Aorta (tissue), 5 donors: ENCODE measurements around the gene NLRC5. TPM values are rescaled to one million over a fixed set of nuclear protein-coding genes. Genes with fewer than 3 reads are reported as not detected.

ENCODE experiments used
- ATAC-seq: fragments of 200-7000 bp; cut with Tn5 transposase; one replicate; pipeline ENCODE4 v1.9.1; 2022; ENCODE audit warnings: moderate library complexity; ENCODE audit not compliant: low FRiP score
- DNase-seq, 2 donors: peaks; one replicate each; pipeline ENCODE4 v3.0.0-alpha.2; 2020
- H3K27ac ChIP-seq, 2 donors: one replicate each; pipeline ENCODE4 v1.5.1; 2013; ENCODE audit warnings: low read length in 2 of 2, mild to moderate bottlenecking in 2 of 2, moderate library complexity in 2 of 2, control low read depth in 1 of 2, inconsistent platforms in 1 of 2, low read depth in 1 of 2
- H3K27me3 ChIP-seq, 2 donors: one replicate each; pipeline ENCODE4 v1.6.1; 2013; ENCODE audit warnings: control low read depth in 1 of 2, low read length in 1 of 2, mild to moderate bottlenecking in 1 of 2, moderate library complexity in 1 of 2; ENCODE audit not compliant: insufficient read depth in 2 of 2, control insufficient read depth in 1 of 2
- H3K36me3 ChIP-seq, 2 donors: one replicate each; pipeline ENCODE4 v1.6.1; 2013; ENCODE audit warnings: control low read depth in 1 of 2, low read length in 1 of 2, mild to moderate bottlenecking in 1 of 2; ENCODE audit not compliant: insufficient read depth in 2 of 2, control insufficient read depth in 1 of 2
- H3K4me1 ChIP-seq, 2 donors: one replicate each; pipeline ENCODE4 v1.6.1; 2013; ENCODE audit warnings: low read length in 2 of 2, control low read depth in 1 of 2, mild to moderate bottlenecking in 1 of 2, moderate library complexity in 1 of 2; ENCODE audit not compliant: insufficient read depth in 2 of 2, control insufficient read depth in 1 of 2
- H3K4me3 ChIP-seq, 2 donors: one replicate each; pipeline ENCODE4 v1.5.1; 2013; ENCODE audit warnings: low read length in 2 of 2, control low read depth in 1 of 2, mild to moderate bottlenecking in 1 of 2
- H3K9me3 ChIP-seq: one replicate; pipeline ENCODE4 v1.6.1; 2013; ENCODE audit warnings: mild to moderate bottlenecking, low read length; ENCODE audit not compliant: control insufficient read depth
- WGBS, 2 donors: extraction: QIAGEN DNeasy Blood & Tissue Kit; methylation state at CpG; one replicate each; pipeline ENCODE4 v1.1.7; 2013; 5-methylcytosine and 5-hydroxymethylcytosine counted together
- intact Hi-C, 2 donors: fragments of 100-400 bp; cut with DNase I; formaldehyde crosslinking; loops; one replicate each; pipeline versions ENCODE4 v1.14.2 to v1.15.0; 2022
- polyA plus RNA-seq, 2 donors: library from polyadenylated mRNA; stranded (reverse); fragments of 200-250 nt; gene quantifications; one replicate each; pipeline ENCODE4 v1.2.3, GENCODE V29; 2013
- total RNA-seq, 2 donors: library from RNA; stranded (reverse); fragmentation: NEBNext Ultra II Directional; extraction: Animal tissue kit (Norgen Biotek cat#: 25700); gene quantifications; one replicate each; pipeline ENCODE4 v1.2.1, GENCODE V29; 2021
- donor health status: healthy with polysubstance abuse.
- donor health status: Bipolar disorder and iron deficiency.
- donor health status: DM: no; HTN: no; CAD: no.
- donor health status: DM: no; HTN: no; CAD: no.
- donor health status: DM: yes; HTN: yes; CAD: no.

The NLRC5 gene
- total and polyA plus RNA-seq, 4 donors, result 4.9 to 82.9 (median 35.9) TPM

DNA sequence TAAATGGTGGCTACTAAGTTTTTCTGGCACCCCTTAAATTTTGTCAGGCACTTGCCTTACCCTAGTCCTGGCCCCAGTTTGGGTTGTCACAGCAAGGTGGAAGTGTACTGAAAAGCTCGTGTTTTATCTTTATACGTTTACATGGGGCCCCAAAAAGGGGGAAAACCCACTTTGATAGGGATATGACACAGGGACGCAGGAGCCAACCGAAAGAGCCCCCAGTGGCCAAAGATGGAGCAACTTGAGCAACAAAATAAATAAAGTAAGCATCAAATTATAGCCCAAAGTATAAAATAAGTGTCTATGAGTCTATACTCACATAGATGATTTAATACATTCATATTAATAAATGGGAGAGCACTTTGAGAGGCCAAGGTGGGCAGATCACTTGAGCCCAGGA is 32.6 kb upstream of the NLRC5 start:
- Histone ChIP-seq H3K4me1 (no peaks in the 10 kb centered on the region), H3K27me3 (no peaks in the 10 kb centered on the region), H3K9me3 (no peaks in the 10 kb centered on the region), H3K27ac (no peak overlapping the region), H3K36me3 (no peaks in the 10 kb centered on the region), H3K4me3 (no peak overlapping the region)
- peak in 1 of 2 donors; percentile 6 for DNase-seq
- intact Hi-C loops, result no loop called here
- no peak for ATAC-seq
- 61 to 67% methylated on average over 4 of the region's 4 CpGs for WGBS, 2 donors

DNA sequence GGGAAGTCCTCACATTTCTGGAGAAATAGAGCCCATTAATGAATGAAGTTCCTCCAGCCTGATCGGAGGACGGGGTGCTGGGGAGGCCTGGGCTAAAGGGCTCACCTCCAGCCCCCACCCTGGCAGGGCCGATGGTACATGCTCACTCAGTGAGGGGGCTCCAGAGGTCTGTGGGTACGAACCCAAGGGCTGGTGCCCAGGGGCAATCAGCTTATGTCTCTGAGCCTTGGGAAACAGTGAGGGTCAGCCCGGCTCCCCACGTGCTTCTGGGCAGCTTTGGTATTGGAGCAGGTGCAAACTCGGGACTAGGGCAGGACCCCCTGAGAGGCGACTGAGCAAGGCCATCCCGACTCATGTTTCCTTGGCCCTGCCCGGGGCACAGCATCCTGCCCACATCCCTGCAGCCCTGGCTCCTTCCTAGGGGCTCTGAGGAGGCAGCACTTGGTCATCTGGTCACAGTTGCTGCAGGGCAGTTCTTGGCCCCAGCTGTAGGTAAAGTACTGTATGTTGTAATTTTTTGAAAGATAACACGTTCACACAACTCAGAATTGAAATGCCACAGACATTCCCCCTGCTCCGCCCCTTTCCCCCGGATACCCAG is 28.6 kb upstream of the NLRC5 start:
- DNase-seq (peak; percentile 41 to 66), ATAC-seq (no peak)
- Histone ChIP-seq H3K4me3 (no peak overlapping the region), H3K4me1 (no peaks in the 10 kb centered on the region), H3K9me3 (no peaks in the 10 kb centered on the region), H3K27me3 (no peaks in the 10 kb centered on the region), H3K36me3 (no peaks in the 10 kb centered on the region), H3K27ac (no peak overlapping the region)
- intact Hi-C loops, result loop anchor here (10.0 kb wide), 1 partner anchor 84 kb away; no protein-coding TSS in a partner anchor
- 56 to 65% methylated on average over 13 of the region's 13 CpGs for WGBS, 2 donors

DNA sequence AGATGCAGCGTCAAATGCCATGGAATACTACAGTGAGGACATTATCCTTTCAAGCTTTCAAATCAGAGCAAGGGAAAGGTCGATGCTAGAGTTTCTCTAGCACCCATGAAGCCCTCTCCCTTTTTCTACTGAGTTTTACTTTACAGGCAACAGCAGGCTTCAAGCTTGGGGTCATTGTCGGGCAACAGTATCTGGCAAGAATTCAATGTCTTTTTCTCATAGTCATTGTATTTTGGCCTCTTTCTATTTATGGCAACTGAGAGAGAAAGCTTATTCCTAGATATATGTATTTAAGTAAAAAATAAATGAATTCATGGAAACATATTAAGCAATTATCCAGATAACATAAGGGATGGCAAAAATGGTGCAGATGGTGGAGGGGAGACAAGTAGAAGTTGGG is 28.0 kb upstream of the NLRC5 start:
- no peaks in the 10 kb centered on the region for H3K9me3 ChIP-seq
- no peak overlapping the region for H3K4me3 ChIP-seq
- no peaks in the 10 kb centered on the region for H3K27me3 ChIP-seq
- intact Hi-C loops, result loop anchor here (10.0 kb wide), 1 partner anchor 83 kb away; no protein-coding TSS in a partner anchor
- WGBS, 2 donors, result 14 to 17% methylated on average over 3 of the region's 3 CpGs
- ATAC-seq (no peak), DNase-seq (no peak)
- no peaks in the 10 kb centered on the region for H3K4me1 ChIP-seq
- no peaks in the 10 kb centered on the region for H3K36me3 ChIP-seq
- no peak overlapping the region for H3K27ac ChIP-seq

DNA sequence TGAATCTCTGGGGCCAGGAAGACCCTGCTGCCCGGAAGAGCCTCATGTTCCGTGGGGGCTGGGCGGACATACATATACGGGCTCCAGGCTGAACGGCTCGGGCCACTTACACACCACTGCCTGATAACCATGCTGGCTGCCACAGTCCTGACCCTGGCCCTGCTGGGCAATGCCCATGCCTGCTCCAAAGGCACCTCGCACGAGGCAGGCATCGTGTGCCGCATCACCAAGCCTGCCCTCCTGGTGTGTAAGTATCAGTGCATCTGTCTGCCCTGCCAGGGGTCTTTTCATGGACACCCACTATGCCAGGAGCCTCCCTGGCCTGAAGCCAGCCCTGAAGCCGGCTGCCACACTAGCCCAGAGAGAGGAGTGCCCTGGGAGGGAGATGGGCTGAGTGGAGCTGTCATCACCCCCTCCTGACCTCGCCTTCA is 27.5 kb upstream of the NLRC5 start, which contains the start of gene CETP:
TSS of gene CETP (plus strand) at position 100 of the 431 bp plus-strand sequence. CDS start at position 130, 30 bp downstream.
- H3K4me1 ChIP-seq, result no peaks in the 10 kb centered on the region
- intact Hi-C loops, result loop anchor here (10.0 kb wide), 1 partner anchor 83 kb away; no protein-coding TSS in a partner anchor
- H3K27ac ChIP-seq, result no peak within 1 kb of the TSS
- H3K27me3 ChIP-seq, result no peaks in the 10 kb centered on the region
- H3K4me3 ChIP-seq, result no peak within 1 kb of the TSS
- DNase-seq, result peak; percentile 26 to 72
- no peak for ATAC-seq
- H3K9me3 ChIP-seq, result no peaks in the 10 kb centered on the region
- no peaks in the 10 kb centered on the region for H3K36me3 ChIP-seq
- WGBS, 2 donors, result 63 to 67% methylated on average over 12 of the region's 12 CpGs

DNA sequence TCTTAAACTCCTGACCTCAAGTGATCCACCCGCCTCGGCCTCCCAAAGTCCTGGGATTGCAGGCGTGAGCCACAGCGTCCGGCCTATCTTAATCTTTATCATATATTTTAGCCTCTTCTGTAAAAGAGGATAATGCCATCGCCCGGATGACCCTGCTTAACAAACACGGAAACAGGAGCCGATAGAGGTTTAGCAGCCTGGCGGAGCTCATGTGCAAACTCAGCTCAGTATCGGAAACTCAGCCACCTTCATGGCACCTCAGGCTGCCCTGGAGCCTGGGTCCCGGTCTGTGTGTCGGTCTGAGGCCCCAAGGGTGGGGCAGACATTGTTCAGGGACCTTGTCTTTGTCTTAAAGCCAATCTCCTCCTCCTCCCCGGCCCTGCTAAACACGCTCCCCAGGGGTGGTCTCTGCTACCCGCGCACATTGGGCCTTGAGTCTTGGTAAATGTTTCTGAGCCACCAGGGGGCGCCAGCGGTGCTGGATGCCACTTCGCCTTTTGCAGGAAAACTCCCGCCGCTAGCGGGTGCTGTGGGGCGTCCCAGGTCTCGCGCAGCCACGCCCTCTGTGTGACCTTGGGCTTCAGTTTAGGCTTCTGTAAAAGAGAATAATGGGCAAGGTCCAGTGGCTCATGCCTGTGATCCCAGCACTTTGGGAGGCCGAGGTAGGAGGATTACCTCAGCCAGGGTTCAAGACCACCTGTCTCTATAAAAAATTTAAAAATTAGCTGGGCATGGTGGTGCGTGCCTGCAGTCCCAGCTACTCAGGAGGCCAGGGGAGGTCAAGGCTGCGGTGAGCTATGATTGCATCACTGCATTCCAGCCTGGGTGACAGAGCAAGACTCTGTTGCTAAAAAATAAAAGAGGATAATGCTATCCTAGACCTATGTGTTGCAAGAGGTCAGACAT is 24.9 kb upstream of the NLRC5 start:
- Histone ChIP-seq H3K27ac (no peak overlapping the region), H3K9me3 (no peaks in the 10 kb centered on the region), H3K4me3 (no peak overlapping the region), H3K27me3 (no peaks in the 10 kb centered on the region), H3K4me1 (no peaks in the 10 kb centered on the region), H3K36me3 (no peaks in the 10 kb centered on the region)
- 52 to 54% methylated on average over 30 of the region's 30 CpGs for WGBS, 2 donors
- intact Hi-C loops, result loop anchor here (10.0 kb wide), 1 partner anchor 80 kb away; no protein-coding TSS in a partner anchor
- peak; percentile 75 for ATAC-seq
- peak; percentile 93 to 96 for DNase-seq

DNA sequence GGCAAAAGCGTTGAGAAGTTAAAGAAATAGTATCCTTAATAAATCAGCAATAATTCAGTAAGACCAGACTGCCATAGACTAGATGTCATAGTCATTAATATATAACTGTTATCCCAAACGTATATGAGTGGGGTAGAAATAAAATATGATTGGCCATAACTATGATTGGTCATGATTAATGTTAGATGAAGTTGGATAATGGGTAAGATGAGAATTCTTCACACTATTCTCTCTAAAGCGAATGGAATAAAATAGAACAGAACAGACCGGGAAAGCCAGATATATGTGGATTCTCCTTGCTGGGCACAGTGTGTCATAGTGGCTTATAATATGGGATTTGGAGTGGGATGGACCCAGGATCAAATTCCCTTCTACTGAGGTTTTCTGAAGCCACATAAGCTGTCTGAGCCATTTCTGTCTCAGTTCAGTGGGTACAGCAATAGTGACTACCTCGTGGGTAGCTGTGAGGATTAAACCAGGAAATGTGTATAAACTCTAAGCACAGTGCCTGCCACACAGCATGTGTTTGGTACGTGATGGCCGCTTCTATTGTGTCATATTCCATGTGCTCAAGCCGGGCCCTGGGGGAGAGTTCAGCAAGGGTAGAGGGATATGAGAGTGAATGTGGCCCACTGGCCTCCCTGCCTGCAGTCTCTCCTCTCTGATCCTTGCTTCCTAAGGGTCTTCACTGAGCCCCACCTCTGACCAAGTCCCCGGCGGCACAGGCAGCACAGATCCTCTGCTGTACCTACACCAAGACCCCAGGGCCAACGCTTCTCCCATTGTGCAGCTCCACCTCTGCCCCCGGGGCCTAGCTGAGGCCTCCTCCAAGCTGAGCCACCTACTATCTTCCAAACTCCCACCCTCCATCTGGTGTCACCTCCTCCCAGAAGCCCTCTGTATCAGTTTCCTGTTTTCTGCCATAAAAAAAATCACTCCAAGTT is 23.9 kb upstream of the NLRC5 start:
- no peaks in the 10 kb centered on the region for H3K9me3 ChIP-seq
- intact Hi-C loops, result loop anchor here (10.0 kb wide), 1 partner anchor 79 kb away; no protein-coding TSS in a partner anchor
- 85 to 92% methylated on average over 12 of the region's 12 CpGs for WGBS, 2 donors
- H3K27ac ChIP-seq, result no peak overlapping the region
- ATAC-seq, result no peak
- no peaks in the 10 kb centered on the region for H3K4me1 ChIP-seq
- no peak for DNase-seq
- H3K36me3 ChIP-seq, result no peaks in the 10 kb centered on the region
- no peak overlapping the region for H3K4me3 ChIP-seq
- no peaks in the 10 kb centered on the region for H3K27me3 ChIP-seq

DNA sequence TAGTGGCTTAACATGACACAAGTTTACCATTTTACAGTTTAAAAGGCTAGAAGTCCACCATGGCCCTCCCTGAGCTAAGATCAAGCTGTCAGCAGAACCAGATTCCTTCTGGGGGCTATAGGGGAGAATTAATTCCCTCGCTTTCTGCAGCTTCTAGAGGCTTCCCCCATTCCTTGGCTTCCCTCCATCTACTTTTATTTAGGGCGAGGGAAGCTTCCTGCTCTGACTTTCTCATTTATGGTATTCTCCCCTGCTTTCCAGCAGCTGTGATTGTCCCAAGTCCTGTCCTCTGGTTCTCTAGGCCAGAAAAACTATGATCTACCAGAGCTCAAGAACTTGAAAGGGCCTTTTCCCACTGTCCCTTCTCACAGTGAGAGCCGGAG is 23.3 kb upstream of the NLRC5 start:
- intact Hi-C loops, result loop anchor here (10.0 kb wide), 1 partner anchor 79 kb away; no protein-coding TSS in a partner anchor
- Histone ChIP-seq H3K4me1 (no peaks in the 10 kb centered on the region), H3K4me3 (no peak overlapping the region), H3K27ac (no peak overlapping the region), H3K27me3 (no peaks in the 10 kb centered on the region), H3K36me3 (no peaks in the 10 kb centered on the region), H3K9me3 (no peaks in the 10 kb centered on the region)
- no peak for DNase-seq
- ATAC-seq, result no peak
- 69 to 78% methylated on average over 3 of the region's 3 CpGs for WGBS, 2 donors

DNA sequence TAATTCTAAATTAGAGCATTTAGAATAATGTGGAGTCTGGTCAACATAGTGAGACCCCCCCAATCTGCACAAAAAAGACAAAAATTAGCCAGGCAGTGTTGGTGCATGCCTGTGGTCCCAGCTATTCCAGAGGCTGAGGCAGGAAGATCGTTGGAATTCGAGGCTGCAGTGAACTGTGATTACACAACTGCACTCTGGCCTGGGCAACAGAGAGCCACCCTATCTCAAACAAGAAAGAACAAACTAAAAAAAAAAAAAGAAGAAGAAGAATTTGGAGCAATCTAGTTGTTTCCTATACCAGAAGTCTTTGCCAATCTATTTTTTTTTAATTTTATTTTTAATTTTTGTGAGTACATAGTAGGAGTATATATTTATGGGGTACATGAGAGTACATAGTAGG is 21.6 kb upstream of the NLRC5 start:
- Histone ChIP-seq H3K4me1 (no peaks in the 10 kb centered on the region), H3K27ac (no peak overlapping the region), H3K36me3 (no peaks in the 10 kb centered on the region), H3K27me3 (no peaks in the 10 kb centered on the region), H3K9me3 (no peaks in the 10 kb centered on the region), H3K4me3 (no peak overlapping the region)
- no peak for DNase-seq
- intact Hi-C loops, result loop anchor here (10.0 kb wide), 1 partner anchor 77 kb away; no protein-coding TSS in a partner anchor
- whole genome bisulfite sequencing, 2 donors, result 58 to 63% methylated on average over 2 of the region's 2 CpGs
- ATAC-seq, result no peak
